GM18951 (cell line): ENCODE data around the gene HOXC9.

Experiments used
- POLR2A ChIP-seq: IDR thresholded peaks from 4 replicates; pipeline ENCODE4 v1.6.1; 2011; ENCODE audit warnings: mild to moderate bottlenecking; ENCODE audit not compliant: insufficient read length, insufficient read depth; ENCODE audit errors: extremely low read depth
- in situ Hi-C: fragments of 300-500 bp; cut with MboI; formaldehyde crosslinking; loops from one replicate; pipeline ENCODE4 v1.12.0; 2022; ENCODE audit warnings: low sequenced_read_pairs, mixed read lengths, inconsistent platforms; ENCODE audit not compliant: unreplicated experiment

Gene HOXC9

DNA sequence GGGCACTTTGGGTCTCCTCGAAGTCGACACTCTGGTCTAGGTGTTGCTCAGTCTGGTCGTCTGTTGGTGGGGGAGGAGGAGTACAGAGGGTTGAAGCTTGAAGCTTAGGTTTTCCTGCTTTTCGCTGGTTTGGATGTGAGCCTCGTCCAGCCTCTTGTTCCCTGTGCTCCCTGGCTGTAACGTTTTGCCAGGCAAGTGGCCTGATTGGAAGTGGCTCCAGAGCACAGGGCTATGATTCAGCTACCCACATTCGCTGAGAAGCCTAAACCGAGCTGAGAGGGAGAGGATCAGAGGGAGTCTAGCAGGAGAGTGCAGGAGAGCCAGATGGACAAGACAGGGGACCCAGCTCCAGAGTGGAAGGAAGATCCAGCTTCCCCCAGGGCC, 8.9 kb upstream of the HOXC9 start:
- TF ChIP-seq POLR2A = no peak
- in situ Hi-C loops = no loop called here

DNA sequence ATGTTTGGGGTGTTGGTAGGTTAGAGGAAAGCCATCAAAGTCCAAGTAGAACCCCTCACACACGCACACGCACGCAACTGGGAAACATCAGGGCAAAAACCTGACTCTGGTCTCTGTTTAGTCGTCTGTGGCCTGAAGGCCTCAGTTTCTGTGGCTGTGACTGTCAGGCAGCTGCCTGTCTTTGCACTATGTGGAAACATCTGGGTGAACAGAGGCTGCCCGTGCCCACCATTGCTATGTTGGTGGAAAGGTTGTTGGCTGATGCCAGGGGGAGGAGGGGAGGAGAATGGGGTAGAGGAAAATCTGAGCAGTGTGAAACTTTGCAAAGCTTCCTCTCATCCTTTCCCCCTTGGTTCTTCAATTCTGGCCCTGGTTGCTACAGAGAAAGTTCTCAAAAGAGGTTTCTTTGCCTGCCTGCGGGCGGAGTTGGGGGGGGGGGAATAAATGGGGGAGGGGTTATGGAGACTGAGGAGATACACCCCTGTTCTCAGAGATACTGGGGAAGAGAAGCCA, 7.5 kb upstream of the HOXC9 start:
- in situ Hi-C loops = no loop called here

DNA sequence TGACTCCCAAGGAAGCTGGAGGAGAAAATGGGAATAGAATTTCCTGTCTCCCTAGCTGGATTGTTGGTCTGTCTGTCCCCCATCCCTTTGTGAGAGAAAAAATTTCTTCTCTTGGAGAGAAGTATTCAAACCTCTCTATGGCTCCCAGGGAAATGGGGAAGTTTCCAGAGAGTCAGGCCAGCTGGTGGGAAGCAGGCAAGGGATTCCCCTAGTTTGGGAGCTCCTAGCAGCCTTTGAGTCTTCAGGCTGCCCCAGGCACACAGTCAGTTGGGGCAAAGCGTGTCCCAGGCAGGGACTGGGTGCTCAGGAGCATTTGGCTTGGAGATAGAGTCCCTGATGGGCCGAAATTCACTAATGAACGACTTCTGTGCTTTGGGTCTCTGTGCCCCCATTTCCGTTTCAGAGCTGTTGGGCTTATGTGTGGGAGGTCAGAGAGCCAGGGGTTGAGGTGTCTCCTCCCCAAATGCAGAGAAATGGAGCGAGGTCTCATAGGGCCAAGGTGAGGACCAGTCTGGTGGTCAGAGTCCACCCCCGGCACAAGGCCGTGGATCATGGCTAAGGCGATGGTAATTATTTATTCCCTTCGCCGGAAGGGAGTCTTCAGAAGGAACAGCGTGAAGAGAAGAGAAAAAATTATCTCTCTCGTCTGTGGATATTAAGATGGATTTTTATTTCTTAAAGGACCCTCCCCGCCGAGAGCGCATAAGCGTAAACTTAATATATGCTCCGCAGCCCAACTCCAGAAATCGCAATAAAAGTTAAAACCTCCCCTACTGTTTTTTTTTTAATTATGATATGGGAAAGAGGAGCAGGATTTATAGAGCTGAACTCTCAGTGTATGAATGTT, 6.6 kb upstream of the HOXC9 start:
- no peak for TF ChIP-seq POLR2A
- in situ Hi-C loops = no loop called here

More for the DNA sequence above, 7.5 kb upstream of the HOXC9 start:
- no peak for TF ChIP-seq POLR2A

DNA sequence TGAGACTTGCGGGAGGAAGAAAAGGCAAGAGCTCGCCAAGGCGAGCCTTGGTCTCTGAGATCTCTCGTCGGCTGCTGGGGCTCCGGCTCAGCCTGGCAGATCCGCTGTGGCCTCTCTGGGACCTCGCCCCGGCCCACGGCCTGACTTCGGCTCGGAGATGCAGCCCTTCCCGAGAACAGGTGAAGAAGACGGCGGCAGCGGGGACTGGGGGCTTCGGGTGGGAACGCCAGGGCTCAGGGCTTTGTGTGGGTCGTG, 6.0 kb upstream of the HOXC9 start:
- no peak for TF ChIP-seq POLR2A
- in situ Hi-C loops = no loop called here

DNA sequence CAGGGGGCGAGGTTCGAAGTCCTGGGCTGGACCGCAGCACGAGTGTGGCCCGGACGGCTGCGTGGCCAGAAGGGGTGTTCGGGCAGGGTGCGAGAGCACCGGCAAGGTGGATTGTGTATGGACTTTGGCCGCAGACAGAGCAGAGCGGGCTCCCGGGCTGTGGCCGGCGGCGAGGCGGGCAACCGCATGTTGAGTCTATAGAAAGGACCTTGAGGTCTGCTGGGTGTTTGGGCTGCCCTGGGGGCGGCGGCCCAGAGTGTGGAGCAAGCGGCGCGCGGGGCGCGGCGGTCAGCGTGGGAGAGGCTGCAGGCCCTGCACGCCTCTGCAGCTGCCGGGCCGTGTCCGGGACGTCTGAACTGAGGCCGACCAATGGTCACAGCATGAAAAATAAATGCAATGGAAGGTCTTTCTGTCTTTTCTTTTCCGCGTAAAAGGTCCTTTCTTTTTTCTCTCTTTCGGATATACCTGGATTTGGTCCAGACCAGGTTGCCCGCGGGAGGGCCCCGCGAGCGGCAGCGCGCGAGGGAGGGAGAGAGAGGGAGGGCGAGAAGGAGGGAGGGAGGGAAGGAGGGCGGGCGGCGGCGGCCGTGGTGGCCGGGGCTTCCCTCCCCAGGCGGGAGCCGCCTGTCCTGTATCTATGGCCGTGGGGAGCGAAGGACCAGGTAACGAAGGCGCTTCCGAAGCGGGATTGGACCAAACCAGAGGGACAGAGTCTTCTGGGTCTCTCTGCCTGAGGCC, 5.5 kb upstream of the HOXC9 start:
- TF ChIP-seq POLR2A = no peak
- in situ Hi-C loops = no loop called here

DNA sequence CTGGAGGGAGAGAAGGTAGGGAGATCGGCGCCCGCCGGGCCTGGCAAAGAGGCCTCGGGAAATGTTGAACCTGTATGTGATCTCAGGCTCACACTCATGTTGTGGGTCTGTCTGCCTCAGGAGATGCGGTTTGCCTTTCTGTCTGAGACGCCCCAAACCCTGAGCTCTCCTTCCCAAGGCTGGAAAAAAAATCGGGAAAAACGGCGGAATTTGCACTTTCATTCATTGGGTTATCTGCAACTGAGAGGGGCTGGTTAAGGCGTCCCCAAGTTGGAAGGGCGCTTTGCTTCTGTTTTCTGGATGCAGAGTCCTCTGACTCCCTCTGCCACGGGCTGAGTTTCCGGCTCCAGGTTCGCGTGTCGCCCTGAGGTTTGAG, 5.0 kb upstream of the HOXC9 start:
- TF ChIP-seq POLR2A = no peak
- in situ Hi-C loops = no loop called here

DNA sequence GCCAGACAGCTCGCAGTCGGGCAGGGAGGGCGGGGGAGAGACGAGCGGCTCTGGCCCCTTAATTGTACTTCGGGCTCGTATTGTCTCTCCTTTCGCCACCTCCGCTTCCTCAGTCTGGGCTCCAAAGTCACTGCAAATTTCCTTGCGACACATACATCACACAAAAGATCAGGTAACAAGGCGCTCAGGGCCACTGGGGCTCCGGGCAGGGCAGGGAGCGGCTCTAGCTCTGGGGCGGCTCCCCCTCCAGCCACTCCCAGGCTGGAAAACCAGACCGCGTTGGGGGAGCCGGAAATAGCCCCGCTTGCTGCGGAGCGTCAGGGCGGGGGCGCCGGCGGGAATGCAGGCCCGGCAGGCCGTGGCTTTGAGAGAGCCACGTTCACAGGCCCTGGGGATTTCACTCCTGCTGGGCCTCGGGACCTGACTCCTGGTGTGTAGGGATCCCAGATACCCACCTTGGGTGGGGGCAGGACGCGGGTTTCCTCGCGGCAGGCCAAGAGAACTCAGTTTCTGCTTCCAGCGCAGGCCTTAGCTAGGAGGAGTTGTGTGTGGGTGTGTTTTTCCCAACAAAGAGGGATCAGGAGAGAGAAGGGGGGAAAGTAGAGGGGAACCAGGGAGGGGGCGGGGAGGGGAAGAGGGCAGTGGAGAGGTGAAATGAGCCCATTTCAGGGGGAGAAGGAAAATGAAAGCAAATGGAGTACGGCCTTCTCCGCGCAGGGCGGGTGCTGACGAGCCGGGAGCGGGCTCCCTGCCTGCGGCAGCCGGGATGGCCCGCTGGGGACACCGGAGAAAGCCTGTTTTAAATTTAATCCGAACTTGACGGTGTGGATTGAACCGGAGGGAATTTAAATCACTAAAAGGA, 4.4 kb upstream of the HOXC9 start:
- in situ Hi-C loops = no loop called here
- TF ChIP-seq POLR2A = no peak

DNA sequence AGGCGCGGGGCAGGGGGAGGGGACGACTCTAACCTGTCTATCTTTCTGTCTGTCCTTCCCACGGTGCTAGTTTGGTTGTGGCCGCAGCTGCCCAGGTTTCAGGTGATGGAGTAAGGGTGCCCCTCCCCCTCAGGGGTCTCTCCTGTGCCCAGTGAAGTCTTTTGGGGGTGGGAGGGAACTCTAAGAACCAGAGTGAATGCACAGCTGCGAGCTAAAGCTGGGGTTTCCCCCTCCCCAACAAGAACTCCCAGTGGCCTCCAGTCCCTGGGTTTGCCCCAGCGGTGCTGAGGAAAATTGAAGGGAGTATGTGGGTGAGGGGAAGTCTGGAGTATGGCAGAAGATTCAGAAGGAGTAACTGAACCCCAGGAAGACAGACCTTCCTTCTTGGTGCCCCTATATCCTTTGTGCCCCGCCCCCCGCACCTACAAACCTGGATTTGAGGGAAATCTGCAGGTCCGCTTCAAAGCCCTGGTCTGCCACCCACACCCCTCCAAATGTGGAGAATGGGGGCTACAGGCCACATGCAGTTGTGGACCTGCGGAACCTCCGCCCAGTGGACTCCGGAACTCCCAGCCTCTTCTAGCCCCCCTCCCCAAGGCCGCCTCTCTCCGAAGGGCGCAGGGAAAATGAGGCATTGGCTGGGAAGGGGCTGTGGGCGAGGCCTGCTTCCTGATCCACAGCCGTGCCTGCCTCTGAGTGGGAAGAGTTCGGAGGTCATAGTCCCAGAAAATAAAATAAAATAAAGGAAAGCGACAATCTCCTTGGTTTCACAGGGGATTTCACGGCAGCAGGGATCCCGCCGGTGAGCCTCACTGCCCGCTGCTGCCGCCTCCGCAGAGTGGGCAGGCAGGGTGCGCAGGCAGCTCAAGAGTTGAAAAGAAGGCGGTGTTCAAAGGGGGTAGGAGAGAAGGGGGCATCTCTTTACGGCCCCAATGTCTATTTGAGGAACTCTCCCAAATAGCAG, 3.4 kb upstream of the HOXC9 start:
- TF ChIP-seq POLR2A = no peak
- in situ Hi-C loops = no loop called here

DNA sequence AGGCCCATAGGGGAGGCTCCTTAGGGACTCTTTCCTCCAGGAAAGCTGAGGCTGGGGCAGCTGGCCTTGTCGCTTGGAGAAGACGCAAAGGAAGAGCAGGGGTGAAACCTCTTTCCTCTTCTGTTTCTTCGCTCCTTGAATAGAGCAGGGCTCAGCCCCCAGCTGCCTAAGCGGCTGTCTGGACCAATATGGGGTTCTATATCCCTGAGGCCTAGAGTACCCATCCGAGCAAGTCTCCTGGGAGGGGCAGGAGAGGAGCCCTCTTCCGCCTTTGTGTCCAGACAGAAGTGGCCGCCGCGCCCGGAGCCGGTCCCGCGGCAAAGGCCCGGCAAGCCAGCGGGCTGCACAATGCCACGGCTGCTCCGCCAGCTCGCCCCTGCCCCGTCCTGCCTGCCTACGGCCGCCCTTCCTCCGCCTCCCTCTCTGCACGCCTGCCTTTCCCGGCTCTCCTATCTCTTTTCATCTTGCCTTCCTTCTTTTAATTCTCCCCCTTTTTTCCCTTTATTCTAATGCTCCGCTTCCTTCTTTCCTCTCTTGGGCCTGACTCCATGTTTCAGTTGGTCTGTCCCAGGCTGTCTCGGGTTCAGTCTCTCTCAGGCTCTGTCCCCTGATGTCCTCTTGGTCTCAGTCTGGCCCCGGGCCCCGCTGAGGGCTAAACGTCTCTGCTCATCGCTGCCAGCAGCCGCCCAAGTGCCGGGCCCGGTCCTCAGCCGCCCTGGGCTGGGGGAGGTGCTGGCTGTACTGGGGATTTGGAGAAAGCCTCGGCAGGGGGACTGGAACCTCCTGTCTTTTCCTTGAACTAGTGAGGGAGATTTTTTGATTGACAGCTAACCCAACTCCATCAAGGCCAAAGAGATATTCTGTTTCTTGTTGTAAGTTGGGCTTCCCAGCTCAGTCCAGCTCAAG, 2.5 kb upstream of the HOXC9 start:
- in situ Hi-C loops = no loop called here
- no peak for TF ChIP-seq POLR2A

DNA sequence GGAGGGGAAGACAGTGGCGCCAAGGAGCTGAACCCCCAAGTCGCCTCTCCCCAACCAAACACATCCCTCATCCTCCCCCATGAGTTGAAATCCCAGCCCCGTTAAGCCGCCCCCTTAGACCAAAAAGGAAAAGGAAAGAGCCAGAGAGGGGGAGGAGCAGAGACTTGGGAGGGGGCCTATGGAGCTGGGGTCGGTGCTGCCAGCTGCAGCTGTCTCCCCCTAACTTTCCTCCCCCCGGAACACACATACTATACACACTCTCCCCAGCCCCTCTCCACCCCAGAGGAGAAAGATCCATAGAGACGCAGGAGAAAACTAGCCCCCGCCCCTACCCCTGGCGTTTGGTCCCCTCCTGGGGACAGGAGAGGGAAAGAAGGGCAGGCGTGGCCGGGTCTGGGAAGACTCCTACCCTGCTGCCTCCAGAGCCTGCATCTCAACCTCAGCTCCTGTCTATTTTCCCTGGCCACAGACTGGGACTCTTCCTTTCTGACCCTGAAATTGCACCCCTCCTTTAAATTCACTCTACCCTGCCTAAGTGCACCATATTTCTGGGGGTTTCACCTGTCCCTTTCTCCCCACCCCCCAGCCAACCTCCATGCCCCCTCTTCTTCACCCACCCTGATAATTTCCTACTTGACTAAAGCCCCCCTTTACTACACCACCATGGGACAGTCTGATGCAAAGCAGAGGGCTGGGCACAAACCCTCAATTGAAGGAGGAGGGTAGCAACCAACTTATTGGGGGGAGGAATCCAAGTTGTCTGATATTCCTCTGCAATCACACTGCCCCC, 1.7 kb upstream of the HOXC9 start:
- TF ChIP-seq POLR2A = no peak
- in situ Hi-C loops = no loop called here

DNA sequence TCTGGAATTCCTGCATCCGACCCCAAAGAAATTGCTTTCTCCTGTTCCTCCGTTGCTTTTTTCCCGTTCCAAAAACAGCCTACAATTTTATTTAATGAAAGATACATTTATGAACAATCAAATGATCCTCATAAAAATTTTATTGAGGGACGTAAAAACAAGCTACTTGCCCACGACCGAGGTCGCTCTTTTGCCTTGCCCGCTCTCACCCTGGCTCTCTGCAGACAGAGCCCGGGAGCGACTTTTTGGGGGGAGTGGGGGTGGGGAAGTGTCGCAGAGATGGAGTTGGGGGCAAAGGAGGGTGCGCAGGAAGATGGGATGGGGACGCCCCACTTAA, 1.1 kb upstream of the HOXC9 start:
- TF ChIP-seq POLR2A = no peak
- in situ Hi-C loops = no loop called here
